Testis (tissue), 2 donors: ENCODE measurements around the gene PIGL.

ENCODE experiments used
- CTCF ChIP-seq, 3 experiments: fragments of 450-650 bp in 2 of 3; fragments of 200-600 bp in 1 of 3; sonication (generic) in 1 of 3; IDR thresholded peaks; one replicate each; pipeline ENCODE4 v1.5.1; 2016 to 2019; ENCODE audit warnings: antibody characterized with exemption in 3 of 3, mild to moderate bottlenecking in 2 of 3, moderate library complexity in 1 of 3
- POLR2A ChIP-seq: fragments of 450-650 bp; IDR thresholded peaks from one replicate; pipeline ENCODE4 v1.6.1; 2017; ENCODE audit warnings: antibody characterized with exemption, mild to moderate bottlenecking, moderate library complexity

DNA sequence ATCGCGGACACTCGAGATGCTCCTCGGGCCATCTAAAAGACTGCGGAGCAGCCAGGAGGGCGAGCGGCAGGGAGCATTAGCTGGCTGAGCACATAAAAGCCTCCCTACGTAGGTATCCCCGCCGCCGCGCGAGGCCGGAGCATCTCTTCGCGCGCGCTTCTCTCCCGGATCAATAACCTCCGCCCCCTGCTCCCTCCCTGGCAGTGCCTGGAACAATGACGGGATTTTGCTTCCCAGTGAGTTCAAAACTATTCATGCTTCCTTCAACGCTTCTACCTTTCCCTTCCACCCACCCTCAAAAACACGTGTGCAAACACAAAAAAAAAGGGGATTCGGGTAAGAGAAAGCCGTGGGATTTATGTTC is 135.3 kb downstream of the PIGL start:
- TF ChIP-seq CTCF (IDR thresholded peaks at IDR 0.05) (no peak), POLR2A (no peak)
